Skeletal muscle tissue (tissue), 4 donors: ENCODE measurements around the gene TIGAR. TPM values are rescaled to one million over a fixed set of nuclear protein-coding genes. Genes with fewer than 3 reads are reported as not detected.

ENCODE experiments used
- H3K27ac ChIP-seq: one replicate; pipeline ENCODE4 v1.7.0; 2013; ENCODE audit warnings: mild to moderate bottlenecking, low read depth, low read length, inconsistent platforms
- H3K27me3 ChIP-seq, 3 donors: one replicate each; pipeline ENCODE4 v1.7.0; 2013; ENCODE audit warnings: low read length in 3 of 3; ENCODE audit not compliant: control insufficient read depth in 3 of 3, insufficient read depth in 3 of 3
- H3K36me3 ChIP-seq, 3 donors: one replicate each; pipeline ENCODE4 v1.7.0; 2013; ENCODE audit warnings: low read length in 3 of 3; ENCODE audit not compliant: control insufficient read depth in 3 of 3, insufficient read depth in 3 of 3
- H3K4me1 ChIP-seq, 3 donors: one replicate each; pipeline ENCODE4 v1.7.0; 2013; ENCODE audit warnings: low read length in 3 of 3, mild to moderate bottlenecking in 3 of 3; ENCODE audit not compliant: control insufficient read depth in 3 of 3, insufficient read depth in 3 of 3
- H3K4me3 ChIP-seq, 3 donors: one replicate each; pipeline ENCODE4 v1.7.0; 2013; ENCODE audit warnings: low read length in 3 of 3
- H3K9ac ChIP-seq, 3 donors: one replicate each; pipeline ENCODE4 v1.7.0; 2013; ENCODE audit warnings: low read length in 3 of 3, mild to moderate bottlenecking in 3 of 3, moderate library complexity in 2 of 3, low read depth in 1 of 3
- H3K9me3 ChIP-seq, 3 donors: one replicate each; pipeline ENCODE4 v1.7.0; 2013; ENCODE audit warnings: low read length in 3 of 3; ENCODE audit not compliant: control insufficient read depth in 3 of 3
- total RNA-seq: library from RNA; depleted of rRNA; stranded (reverse); fragments of >200 nt; gene quantifications from one replicate; pipeline ENCODE4 v1.2.3, GENCODE V29; 2014
- donor health status: Osteomylitis.

TIGAR gene
- total RNA-seq, 1 donor from 2014 or later: 3.1 TPM

- H3K9ac ChIP-seq: peak overlapping the region in 2 of 3 donors; percentile 27 to 50
- peaks cover 37 to 55% (median 53%) of the 10 kb centered on the region in 3 donors for H3K4me1 ChIP-seq
- H3K9me3 ChIP-seq: no peaks in the 10 kb centered on the region
- H3K27ac ChIP-seq: peak overlapping the region; percentile 20
- peaks cover 43 to 78% (median 46%) of the 10 kb centered on the region in 3 donors for H3K27me3 ChIP-seq
- peaks cover 0 to 5% (median 0%) of the 10 kb centered on the region in 3 donors for H3K36me3 ChIP-seq
- peak overlapping the region; percentile 49 to 62 (median 56) for H3K4me3 ChIP-seq
Measured at GRCh38 chr12:4275870-4276301, 45.1 kb upstream of the TIGAR start.

GRCh38 chr12:4276524-4277204, 44.3 kb upstream of the TIGAR start:
- peaks cover 36 to 75% (median 41%) of the 10 kb centered on the region in 3 donors for H3K27me3 ChIP-seq
- no peaks in the 10 kb centered on the region for H3K9me3 ChIP-seq
- peaks cover 0 to 5% (median 0%) of the 10 kb centered on the region in 3 donors for H3K36me3 ChIP-seq
- no peak overlapping the region for H3K4me3 ChIP-seq
- H3K4me1 ChIP-seq: peaks cover 34 to 49% (median 49%) of the 10 kb centered on the region in 3 donors
- H3K9ac ChIP-seq: no peak overlapping the region
- H3K27ac ChIP-seq: no peak overlapping the region

DNA sequence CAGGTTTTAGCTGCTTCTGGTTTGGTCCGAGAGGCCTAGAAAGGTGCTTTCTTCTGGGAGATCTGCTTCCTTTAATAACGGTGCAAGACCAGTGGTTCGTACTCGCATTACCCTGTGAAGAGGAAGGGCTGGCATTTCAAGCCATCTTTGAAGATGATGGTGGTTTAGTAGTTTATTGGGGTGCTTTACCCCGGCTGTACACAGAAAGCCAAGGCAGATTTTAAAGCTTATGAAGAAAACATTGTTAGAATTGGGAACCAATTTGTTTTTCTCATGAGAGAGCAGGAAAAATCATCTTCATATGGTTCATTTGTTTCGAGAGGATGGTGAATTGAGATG, 43.8 kb upstream of the TIGAR start:
- H3K27ac ChIP-seq: no peak overlapping the region
- peaks cover 33 to 74% (median 39%) of the 10 kb centered on the region in 3 donors for H3K27me3 ChIP-seq
- H3K36me3 ChIP-seq: peaks cover 0 to 5% (median 0%) of the 10 kb centered on the region in 3 donors
- no peaks in the 10 kb centered on the region for H3K9me3 ChIP-seq
- no peak overlapping the region for H3K9ac ChIP-seq
- peaks cover 34 to 48% (median 48%) of the 10 kb centered on the region in 3 donors for H3K4me1 ChIP-seq
- H3K4me3 ChIP-seq: no peak overlapping the region

- Histone ChIP-seq H3K9me3 (no peaks in the 10 kb centered on the region), H3K27me3 (peaks cover 26 to 74% (median 32%) of the 10 kb centered on the region in 3 donors), H3K36me3 (peaks cover 0 to 5% (median 0%) of the 10 kb centered on the region in 3 donors), H3K9ac (no peak overlapping the region), H3K4me3 (no peak overlapping the region), H3K27ac (no peak overlapping the region), H3K4me1 (peaks cover 27 to 41% (median 41%) of the 10 kb centered on the region in 3 donors)
Measured at GRCh38 chr12:4277857-4278256, 43.2 kb upstream of the TIGAR start.

GRCh38 chr12:4278329-4279197, 42.5 kb upstream of the TIGAR start:
- Histone ChIP-seq H3K27me3 (peaks cover 21 to 73% (median 28%) of the 10 kb centered on the region in 3 donors), H3K9me3 (no peaks in the 10 kb centered on the region), H3K9ac (peak overlapping the region in 1 of 3 donors; percentile 28), H3K4me1 (peaks cover 22 to 34% (median 34%) of the 10 kb centered on the region in 3 donors), H3K36me3 (peaks cover 0 to 5% (median 0%) of the 10 kb centered on the region in 3 donors), H3K4me3 (peak overlapping the region in 1 of 3 donors; percentile 33), H3K27ac (no peak overlapping the region)

- peaks cover 16 to 28% (median 27%) of the 10 kb centered on the region in 3 donors for H3K4me1 ChIP-seq
Measured at GRCh38 chr12:4279198-4279690, 41.8 kb upstream of the TIGAR start.

DNA sequence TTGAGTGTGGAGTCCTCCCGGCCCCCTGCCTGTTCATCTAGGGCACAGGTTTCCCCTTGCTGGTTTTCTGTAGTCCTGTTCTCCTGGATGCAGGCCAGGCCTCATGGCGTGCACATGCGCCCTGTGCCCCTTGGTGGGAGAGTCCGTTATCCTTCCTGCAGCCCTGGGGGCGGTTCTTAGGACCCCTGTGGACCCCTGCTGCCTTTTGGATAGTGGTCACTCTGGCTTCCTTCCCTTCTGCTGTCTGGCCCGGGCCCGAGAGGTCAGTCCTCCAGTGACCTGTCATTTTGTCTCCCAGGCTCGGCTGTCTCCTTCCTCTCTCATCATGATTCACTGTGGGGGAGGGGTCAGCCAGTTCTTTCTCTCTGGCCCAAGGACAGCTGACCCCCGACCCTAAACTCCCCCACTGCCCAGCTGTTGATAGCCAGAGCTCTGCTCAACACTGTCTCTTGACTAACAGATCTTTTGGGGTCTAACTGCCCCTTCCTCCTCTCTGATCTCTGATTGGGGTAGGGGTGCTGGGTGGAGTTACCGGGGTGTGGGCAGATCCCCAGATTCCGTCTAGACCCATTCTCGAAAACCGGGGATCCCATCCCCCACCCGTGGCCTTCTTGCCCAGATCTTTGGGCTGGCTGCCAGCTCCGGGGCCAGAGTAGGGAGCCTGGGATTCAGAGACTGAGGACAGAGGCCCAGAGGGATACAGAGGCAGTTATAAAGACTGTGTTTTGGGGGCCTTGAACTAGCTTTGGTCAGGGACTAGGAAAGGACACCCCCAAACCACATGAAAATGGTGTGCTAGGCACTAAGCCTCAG, 40.5 kb upstream of the TIGAR start:
- H3K36me3 ChIP-seq: peaks cover 0 to 5% (median 0%) of the 10 kb centered on the region in 3 donors
- H3K9ac ChIP-seq: peak overlapping the region in 1 of 3 donors; percentile 8
- H3K27ac ChIP-seq: no peak overlapping the region
- no peaks in the 10 kb centered on the region for H3K9me3 ChIP-seq
- H3K4me3 ChIP-seq: no peak overlapping the region
- H3K4me1 ChIP-seq: peaks cover 16 to 21% (median 21%) of the 10 kb centered on the region in 3 donors
- peaks cover 7 to 64% (median 16%) of the 10 kb centered on the region in 3 donors for H3K27me3 ChIP-seq

More at GRCh38 chr12:4279198-4279690, 41.8 kb upstream of the TIGAR start:
- H3K9ac ChIP-seq: peak overlapping the region in 1 of 3 donors; percentile 28
- H3K9me3 ChIP-seq: no peaks in the 10 kb centered on the region
- H3K4me3 ChIP-seq: no peak overlapping the region
- H3K27ac ChIP-seq: no peak overlapping the region
- H3K36me3 ChIP-seq: peaks cover 0 to 5% (median 0%) of the 10 kb centered on the region in 3 donors
- H3K27me3 ChIP-seq: peaks cover 14 to 72% (median 22%) of the 10 kb centered on the region in 3 donors

DNA sequence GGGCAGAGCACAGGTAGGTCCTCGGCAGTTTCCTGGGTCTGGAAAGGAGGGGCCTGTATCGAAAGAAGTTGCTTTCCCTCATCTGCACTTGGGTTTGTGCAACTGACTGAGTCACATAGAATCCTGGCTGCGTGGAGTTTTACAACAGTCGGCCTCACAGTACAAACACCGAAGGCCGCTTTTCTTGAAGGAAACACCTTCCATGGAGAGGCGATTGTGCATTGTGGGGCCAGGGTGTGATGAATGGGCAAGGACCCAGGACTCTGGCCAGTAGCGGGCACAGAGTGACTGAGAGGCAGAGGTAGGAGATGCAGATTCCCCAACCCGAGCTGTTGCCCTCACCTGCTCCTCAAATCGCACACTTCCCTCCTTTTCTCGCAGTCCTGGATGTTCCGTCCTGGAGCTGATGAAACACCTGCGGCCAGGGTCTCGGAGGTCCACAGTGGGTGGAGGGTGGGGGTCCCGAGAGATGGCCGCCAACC, 39.8 kb upstream of the TIGAR start:
- Histone ChIP-seq H3K27ac (no peak overlapping the region), H3K4me1 (peaks cover 13 to 21% (median 20%) of the 10 kb centered on the region in 3 donors), H3K27me3 (peaks cover under 1 to 62% (median 12%) of the 10 kb centered on the region in 3 donors), H3K36me3 (peaks cover 0 to 5% (median 0%) of the 10 kb centered on the region in 3 donors), H3K9me3 (no peaks in the 10 kb centered on the region), H3K4me3 (no peak overlapping the region), H3K9ac (no peak overlapping the region)
